HFF-Myc (cell line): ENCODE results near the gene GRAMD4.

Experiments
- DNase-seq: peaks from one replicate; pipeline ENCODE4 v3.0.0-alpha.2; 2011; ENCODE audit warnings: low read depth; ENCODE audit errors: extremely low read depth
- H3K4me3 ChIP-seq: replicated peaks from 2 replicates; pipeline ENCODE4 v1.5.1; 2011; ENCODE audit warnings: low read depth, mild to moderate bottlenecking, control low read depth, low read length
- TF ChIP-seq, protein P1 (sequence below): IDR thresholded peaks from 2 replicates; pipeline ENCODE4 v1.5.1; 2012; ENCODE audit warnings: mild to moderate bottlenecking, low read depth, low read length, control low read depth; ENCODE audit errors: missing control alignments

GRAMD4 gene

DNA sequence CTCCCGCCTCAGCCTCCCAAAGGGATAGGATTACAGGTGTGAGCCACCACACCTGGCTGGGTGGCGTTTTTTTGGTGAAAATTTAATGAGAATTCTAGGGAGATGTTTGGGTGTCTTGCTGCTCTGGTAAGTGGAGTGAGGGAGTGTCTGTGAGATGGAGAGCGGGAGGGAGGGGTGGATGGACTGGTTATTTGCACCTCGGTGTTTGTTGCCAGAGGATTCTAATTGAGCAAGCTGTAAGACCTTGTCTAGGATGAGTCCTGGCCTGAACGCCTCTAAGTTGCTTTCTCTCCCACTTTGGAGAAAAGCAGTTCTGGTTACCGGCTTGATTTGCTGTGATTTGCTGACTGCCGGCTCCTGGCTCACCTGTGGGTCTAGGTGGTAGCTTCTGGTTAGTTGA is 22.0 kb upstream of the GRAMD4 start:
- no peak overlapping the region for H3K4me3 ChIP-seq
- TF ChIP-seq, protein P1, sequence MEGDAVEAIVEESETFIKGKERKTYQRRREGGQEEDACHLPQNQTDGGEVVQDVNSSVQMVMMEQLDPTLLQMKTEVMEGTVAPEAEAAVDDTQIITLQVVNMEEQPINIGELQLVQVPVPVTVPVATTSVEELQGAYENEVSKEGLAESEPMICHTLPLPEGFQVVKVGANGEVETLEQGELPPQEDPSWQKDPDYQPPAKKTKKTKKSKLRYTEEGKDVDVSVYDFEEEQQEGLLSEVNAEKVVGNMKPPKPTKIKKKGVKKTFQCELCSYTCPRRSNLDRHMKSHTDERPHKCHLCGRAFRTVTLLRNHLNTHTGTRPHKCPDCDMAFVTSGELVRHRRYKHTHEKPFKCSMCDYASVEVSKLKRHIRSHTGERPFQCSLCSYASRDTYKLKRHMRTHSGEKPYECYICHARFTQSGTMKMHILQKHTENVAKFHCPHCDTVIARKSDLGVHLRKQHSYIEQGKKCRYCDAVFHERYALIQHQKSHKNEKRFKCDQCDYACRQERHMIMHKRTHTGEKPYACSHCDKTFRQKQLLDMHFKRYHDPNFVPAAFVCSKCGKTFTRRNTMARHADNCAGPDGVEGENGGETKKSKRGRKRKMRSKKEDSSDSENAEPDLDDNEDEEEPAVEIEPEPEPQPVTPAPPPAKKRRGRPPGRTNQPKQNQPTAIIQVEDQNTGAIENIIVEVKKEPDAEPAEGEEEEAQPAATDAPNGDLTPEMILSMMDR = no peak
- DNase-seq = no peak

DNA sequence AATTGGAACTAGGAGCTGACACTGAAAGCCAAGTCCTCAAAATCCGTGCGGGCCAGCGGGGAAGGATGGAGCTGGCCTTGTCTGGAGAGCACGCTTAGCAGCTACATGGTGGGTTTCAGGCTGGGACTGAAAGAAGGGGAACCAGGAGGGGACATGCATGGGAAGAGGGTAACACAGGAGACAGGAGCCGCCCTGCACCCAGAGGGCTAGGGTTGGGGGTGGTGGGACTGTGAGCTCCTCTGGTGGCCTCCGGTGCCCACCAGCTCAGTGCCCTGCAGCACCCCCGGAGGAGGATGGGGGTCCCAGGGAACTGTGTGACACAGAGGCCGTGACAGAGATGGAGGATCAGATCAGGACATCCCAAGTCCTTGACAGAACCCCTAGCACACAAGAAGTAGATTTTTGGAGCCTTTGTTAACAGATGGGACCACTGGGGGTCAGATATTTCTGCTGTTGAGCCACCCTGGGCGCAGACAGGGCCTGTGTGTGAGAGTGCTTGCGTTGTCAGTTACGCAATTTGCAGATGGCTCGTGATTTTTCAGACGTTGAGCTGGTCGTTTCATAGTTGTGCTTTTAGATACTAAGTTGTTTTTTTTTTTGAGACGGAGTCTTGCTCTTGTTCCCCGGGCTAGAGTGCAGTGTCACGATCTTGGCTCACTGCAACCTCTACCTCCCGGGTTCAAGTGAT is 21.3 kb upstream of the GRAMD4 start:
- H3K4me3 ChIP-seq = no peak overlapping the region
- no peak for DNase-seq
- TF ChIP-seq, protein P1 = no peak

GRCh38 chr22:46600273-46600796 is 19.9 kb upstream of the GRAMD4 start:
- no peak overlapping the region for H3K4me3 ChIP-seq
- TF ChIP-seq, protein P1 = no peak
- DNase-seq = no peak

- no peak for DNase-seq
- no peak overlapping the region for H3K4me3 ChIP-seq
- TF ChIP-seq, protein P1 = no peak
These were observed 18.2 kb upstream of the GRAMD4 start for GRCh38 chr22:46602025-46602424.

DNA sequence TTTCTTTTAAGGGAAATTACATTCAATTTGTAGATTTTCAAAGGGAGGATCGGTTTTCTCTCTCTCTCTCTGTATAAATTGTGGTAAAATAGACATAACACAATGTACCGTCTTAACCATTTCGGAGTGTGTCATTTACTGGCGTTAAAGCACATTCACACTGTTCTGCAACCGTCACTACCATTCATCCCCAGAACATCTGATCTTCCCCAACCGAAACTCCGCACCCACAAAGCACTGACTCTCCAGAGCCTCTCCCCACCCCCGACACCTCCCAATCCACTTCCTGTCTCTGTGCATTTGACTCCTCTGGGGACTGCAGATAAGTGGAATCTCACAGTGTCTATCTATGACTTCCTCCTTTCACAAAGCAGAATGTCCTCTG is 15.9 kb upstream of the GRAMD4 start:
- TF ChIP-seq, protein P1 = no peak
- no peak for DNase-seq
- no peak overlapping the region for H3K4me3 ChIP-seq

DNA sequence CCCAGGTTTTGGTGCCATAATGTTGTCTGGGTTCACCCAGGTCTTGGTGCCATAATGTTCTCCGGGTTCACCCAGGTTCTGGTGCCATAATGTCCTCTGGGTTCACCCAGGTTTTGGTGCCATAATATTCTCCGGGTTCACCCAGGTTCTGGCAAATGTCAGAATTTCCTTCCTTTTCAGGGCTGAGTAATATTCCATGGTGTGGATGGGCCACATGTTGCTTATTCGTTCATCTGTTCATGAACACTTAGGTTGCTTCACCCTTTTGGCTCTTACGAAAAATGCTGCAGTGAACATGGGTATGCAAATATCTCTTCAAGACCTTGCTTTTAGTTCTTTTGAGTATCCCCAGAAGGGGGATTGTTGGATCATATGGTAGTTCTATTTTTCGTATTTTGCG is 15.1 kb upstream of the GRAMD4 start:
- TF ChIP-seq, protein P1 = no peak
- H3K4me3 ChIP-seq = no peak overlapping the region
- no peak for DNase-seq

GRCh38 chr22:46606886-46607285 is 13.3 kb upstream of the GRAMD4 start:
- DNase-seq = no peak
- no peak overlapping the region for H3K4me3 ChIP-seq
- TF ChIP-seq, protein P1 = no peak
